HG02970 (cell line): ENCODE data around the gene SDC1.
A peak's percentile ranks its signal among the peaks of the same experiment; 100 is the strongest.

ENCODE experiments used
- ATAC-seq: cut with Tn5 transposase; IDR thresholded peaks from one replicate; pipeline ENCODE4 v1.9.1; 2021; ENCODE audit warnings: mild to moderate bottlenecking, moderate library complexity, moderate number of reproducible peaks; ENCODE audit not compliant: unreplicated experiment, low FRiP score

The SDC1 gene

DNA sequence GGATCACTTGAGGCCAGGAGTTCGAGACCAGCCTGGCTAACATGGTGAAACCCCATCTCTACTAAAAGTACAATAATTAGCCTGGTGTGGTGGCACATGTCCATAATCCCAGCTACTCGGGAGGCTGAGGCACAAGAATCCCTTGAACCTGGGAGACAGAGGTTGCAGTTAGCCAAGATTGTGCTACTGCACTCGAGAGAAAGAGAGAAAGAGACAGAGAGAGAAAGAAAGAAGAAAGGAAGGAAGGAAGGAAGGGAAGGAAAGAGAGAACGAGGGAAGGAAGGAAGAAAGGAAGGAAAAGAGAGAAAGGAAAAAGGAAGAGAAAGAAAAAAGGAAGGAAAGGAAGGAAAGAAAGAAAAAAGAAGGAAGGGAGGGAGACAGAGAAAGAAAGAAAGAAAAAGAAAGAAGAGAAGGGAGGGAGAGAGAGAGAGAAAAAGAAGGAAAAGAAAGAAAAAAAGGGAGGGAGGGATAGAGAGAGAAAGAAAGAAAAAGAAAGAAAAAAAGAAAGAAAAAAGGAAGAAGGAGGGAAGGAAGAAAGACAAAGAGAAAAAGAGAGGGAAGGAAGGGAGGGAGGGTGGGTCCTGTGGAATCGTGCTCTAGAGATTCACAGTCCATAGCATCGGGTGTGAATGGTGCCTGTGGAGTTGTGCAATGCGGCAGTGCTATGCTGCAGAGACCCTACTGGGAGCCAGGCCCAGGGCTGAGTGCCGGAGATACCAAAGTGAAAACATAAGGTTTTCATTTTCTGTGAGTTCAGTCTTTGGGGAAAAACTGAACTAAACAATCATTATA, 4.6 kb upstream of the SDC1 start:
- ATAC-seq: no peak

DNA sequence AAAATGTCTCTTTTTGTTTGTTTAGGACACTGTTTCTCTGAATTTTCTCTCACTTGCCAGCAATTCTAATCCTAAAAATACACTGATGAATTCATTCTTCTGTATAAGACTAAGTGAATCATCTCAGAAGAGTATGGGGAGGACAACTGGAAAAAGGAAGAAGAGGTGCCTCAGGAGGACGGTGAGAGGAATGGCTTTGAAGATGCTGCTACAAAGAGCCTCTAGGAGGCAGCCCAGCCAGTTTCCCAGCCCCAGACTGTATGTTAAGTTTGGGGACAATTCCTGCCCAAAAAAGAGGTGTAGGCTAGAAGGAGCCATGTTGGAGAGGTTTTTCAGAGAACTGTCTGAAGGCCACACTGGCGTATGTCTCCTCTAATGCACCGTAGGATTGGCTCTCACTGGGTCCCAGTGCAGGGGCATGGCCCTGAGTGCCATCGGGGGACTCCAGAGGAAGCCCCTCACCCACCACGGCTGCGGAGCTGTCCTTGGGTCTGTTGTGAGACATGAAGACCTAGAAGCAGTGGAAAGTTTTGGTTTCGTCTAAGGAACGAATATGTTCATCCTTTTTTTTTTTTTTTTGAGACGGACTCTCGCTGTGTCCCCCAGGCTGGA, 3.1 kb upstream of the SDC1 start:
- ATAC-seq: no peak

GRCh38 chr2:20226152-20226545, 1.2 kb upstream of the SDC1 start:
- ATAC-seq: no peak

DNA sequence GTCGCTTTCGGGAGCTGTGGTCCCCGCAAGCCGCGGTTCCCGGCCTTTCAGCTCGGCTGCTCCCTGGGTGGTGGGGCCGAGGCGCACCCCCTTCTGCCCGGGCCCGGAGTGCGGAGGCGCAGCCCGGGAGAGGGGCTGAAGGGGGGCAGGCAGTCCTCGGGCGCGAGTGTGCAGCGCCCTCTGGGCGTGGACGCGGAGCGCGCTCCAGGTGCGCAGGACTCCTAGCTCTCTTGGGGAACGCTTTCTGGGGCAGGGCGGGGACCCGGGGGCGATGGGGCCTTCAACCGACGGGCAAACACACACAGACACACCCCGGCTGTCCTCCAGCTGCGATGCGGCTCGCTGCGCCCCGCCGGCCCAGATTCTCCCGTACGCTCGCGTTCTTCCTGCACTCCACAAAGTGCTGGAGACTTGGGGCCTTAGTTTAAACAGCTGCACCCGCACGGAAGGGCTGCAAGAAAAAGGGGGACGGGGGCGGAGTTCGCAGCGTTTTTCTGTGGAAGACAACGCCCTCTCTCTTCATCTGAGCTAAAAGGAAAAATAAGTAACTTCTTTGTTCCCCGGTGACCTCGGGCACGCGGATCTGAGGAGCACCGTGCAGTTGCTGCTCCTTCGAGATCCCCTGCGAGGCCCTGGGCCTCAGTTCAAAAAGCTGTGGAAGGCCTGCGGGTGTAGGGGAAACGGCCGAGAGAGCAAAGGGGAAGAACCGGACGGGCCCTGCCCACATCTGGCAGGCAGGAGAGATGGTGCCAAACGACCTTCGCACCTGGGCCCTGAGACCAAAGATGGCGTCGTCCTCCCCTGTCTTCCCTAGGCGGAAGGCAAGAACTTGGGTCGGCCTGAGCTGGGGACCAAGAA, 593 bp upstream of the SDC1 start:
- ATAC-seq: peak; percentile 47

- ATAC-seq: no peak
Measured at GRCh38 chr2:20224164-20224715, 690 bp downstream of the SDC1 start.

DNA sequence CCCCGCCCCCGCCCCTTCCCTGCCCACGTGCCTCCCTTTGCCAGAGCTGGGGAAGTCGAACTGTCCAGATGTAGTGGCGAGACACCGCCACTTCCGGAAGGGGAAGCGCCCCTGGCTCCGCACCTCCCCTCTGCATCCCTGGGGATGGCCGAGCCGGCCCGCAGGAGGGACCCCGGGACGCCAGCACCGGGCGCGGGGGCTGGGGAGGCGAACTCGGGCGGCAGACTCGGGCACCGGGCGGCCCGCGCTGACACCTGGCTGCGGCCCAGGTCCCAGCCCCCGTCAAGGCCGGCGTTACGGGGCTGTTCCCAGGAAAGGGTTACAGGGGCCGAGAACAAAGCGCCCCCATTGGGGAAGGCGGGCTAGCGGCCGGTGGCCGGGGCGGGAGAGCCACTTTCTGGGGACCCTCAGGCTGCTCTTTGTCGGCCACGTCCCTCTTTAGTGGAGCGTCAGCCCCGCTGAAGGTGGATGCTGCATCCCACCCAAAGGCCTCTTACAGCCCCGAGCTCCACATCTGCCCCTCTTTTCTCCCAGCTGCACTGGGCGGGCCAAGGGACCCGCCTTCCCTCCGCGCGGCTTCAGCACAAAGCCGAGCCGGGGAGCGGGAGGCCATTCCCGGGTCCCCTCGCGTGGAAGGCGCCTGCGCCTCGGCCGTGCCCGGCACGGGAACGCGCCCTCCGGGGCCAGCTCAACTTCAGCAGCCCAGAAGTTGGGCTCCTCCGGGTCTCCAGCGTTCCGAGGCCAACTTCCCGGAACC, 1.3 kb downstream of the SDC1 start:
- ATAC-seq: no peak

- ATAC-seq: no peak
Measured at GRCh38 chr2:20222769-20223406, 2.0 kb downstream of the SDC1 start.

DNA sequence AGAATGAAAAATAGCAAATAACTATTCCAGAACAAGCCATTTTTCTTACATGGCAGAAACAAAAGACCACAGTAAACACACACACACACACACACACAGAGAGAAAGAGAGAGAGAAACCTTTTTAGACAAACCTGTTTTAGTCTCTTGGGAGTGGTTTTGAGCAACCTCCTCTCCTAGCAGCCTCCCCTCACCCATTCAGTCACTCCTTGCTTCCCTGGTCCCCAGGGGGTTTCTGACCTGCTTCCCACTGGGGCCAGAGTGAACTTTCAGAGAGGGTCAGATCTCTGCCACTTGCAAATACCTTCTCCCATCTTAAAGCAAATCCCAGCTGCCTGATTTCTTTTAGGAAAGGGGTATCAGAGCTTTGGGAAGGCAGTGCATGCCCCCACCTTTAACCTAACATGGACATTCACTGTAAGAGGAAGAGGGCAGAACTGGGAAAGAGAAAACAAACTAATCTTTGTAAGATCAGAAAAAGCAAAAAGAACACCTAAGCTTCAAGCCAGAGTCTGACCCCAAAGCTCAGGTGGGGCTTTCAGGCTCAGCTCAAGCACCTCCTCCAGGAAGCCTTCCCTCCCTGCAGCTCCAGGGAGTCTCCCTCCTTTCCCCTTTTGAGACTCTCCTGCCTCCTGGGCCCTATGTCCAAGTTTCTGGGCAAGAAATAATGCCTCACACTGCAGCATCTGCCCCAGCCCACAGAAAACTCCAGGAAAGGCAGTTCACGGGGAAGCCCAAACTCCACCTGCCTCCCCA, 2.7 kb downstream of the SDC1 start:
- no peak for ATAC-seq

DNA sequence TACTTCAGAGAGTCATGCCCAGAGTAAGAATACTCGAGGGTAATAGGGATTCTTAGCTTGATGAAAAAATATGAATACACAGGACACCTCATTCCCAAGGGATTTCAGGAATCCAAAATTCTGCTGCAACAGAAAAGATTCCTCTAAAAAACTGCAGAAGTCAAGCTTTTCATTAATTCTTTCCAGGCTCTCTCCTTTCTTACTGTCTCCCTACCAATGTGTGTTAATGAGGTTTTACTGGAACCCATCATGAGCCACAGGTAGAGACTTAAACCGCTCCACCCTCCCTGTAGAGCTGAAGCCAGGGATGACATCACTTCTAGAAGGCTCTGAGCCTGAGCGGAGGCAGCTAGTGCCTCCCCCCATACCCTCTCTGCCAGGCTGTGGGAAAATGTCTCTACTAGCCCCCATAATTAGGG, 3.4 kb downstream of the SDC1 start:
- ATAC-seq: no peak

DNA sequence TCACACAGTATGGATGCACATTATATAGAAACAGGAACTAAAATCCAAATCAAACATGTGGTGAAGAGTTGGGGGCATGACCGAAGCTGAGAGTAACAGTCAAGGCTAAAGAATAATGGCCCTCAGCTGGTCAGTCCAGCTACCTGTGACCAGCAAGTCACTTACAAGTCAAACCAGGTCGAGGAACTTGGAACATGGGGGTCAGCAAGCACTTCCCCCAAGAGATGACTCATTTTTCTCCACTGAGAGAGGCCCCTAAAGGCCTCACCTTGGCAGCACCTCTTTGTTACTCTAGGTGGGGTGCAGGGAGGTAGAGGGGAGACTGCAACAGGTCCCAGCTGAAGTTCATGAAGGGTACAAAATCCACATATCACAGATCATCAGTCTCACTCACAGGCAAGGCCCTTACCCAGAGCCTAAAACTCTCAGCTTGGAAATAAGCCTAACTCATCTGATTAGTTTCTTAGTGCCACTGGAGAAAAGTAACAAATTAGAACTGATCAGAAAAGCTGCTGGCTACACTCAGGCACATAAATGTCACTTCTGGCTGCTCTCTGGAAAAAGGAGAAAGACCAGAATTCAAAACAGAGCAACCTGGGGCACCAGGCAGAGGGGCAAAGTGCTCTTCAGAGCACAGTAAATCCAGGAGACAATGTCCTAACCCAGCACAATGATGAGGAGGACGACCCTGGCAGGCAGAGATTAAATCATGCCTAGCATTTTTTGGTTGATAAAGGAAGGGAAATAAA, 4.0 kb downstream of the SDC1 start:
- no peak for ATAC-seq

DNA sequence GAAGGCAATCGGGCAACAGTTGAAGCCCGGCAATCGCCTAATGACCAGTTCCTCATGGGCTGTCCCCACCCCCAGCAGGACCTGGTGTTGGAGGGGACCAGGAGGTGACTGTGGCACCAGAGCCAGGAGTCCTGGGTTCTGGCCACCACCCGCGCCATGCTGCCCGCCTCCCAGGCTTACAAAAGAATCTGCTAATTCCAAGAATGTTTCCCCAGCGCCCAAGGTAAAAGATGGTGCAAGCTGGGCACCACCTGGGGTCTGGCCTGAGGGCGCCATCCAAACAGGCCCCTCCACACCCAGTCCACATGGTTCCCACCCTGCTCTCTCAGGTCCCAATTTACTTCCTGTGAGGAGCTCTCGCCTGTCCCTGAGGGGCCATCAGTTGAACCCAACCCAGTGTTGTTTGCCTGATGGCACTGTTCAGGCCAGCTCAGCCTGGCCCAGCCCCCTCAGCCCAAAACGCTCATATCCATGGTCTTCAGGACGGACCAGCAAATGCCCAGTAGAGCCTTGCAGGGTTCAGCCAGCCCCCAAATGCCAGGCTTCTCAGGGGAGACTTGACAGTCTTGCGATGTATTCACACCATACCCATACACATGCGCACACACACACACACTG, 5.1 kb downstream of the SDC1 start:
- ATAC-seq: no peak

GRCh38 chr2:20218331-20219320, 6.3 kb downstream of the SDC1 start:
- ATAC-seq: no peak

DNA sequence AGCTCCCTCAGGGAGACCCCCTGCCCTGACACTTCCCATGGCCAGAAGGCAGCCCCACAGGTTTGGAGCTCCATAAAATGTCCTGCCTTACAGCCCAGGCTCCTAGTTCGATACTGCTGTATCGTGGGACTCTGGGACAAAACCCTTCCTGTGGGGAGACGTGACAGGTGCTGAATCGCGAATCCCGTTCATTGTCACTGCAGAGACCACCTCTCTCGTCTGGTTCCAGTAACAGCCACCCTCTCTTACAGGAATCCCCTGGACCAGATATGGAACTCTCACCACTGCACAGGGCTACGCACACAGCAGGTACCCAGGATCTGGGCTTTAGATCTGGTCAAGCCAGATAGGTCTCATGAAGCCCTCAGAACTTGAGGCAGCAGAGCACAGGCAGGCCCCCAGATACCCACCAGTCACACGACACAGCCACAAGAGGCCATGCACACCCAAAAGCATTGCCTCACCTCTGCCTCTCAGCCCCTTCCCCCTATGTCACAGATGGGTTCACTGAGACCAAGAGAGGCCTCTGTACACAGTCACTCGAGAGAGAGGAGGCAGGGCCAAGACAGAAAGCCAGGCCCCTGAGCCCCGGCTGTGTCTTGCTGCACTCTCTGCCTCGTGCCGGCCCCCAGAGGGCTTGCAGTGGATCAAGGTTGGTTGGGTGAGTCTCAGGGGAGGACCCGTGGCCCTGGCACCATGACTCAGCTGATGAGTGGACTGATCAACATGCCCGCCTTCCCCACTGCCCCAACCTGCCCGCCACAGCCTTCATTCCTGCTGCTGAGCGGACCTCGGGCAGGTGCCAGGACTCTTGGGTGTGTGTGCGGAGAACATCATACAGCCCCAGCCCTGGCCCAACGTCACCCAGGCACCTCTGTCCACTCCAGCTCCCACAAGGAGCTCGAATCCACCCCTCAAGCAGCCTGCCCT, 7.6 kb downstream of the SDC1 start:
- no peak for ATAC-seq

DNA sequence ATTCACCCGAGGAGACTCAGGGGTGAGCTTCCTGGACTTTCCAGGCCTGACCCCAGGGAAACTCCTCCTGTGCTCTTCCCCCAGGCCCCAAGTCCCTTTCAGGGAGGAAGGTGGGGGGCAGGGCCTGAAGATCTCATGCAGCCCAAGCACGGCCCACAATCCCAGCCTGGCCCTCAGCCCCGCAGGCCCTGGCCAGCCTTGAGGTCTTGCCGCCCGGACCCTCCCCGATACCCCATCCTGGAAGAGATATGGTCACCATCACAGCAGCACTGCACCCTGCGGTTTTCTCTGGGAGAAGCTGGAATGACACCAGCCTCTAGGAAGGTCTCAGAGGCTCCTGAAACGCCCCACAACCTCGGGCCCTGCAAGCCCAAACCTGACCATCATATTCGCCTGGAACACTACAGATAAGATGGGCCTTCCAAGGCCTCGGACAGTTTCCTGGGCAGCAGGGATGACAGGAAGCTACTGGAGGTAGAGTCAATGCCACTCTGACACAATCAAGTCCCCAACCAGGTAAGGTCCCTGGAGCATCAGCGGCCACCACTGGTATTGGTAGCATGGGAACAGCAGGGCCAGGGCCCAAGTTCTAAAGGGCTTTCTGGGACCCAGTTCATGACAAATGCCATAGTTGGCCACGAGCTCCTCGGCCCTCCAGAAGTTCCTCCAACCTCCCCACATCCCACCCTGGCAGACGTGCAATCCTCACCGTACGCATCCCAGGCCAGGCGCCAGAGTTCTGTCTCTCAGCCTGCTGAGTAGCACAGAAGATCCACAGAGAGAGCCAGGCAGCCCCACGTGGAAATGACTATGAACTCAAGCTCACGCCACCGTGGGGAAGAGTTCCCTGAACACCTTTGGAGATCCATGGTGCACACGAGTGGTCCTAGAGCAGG, 8.6 kb downstream of the SDC1 start:
- no peak for ATAC-seq
